Measurements from ENCODE around the gene TUBB3. TPM values are rescaled to one million over a fixed set of nuclear protein-coding genes. Genes with fewer than 3 reads are reported as not detected.
"Not testable (repeated sequence)": the region's sequence is repeated elsewhere in the genome, so short reads cannot be mapped to it uniquely, and the experiment has no call there.

The TUBB3 gene
- total RNA-seq, 1 experiment from 2014 or later = 159 TPM

- CTCF ChIA-PET; H3K9ac ChIP-seq (ENCODE audit: low read length); H3K9me2 ChIP-seq (replicated peaks; ENCODE audit: low read length); intact Hi-C loops (cut with micrococcal nuclease); BruUV-seq (replicated peaks); H3K36me3 ChIP-seq (ENCODE audit: low read depth, low read length); H3K4me3 ChIP-seq (ENCODE audit: low read length); H3K27me3 ChIP-seq (ENCODE audit: low read length); H4K20me1 ChIP-seq (ENCODE audit: low read length); DNase-seq; H3K4me2 ChIP-seq (ENCODE audit: low read length); H3K4me1 ChIP-seq (ENCODE audit: insufficient read depth, low read length); H3F3A ChIP-seq (ENCODE audit: low read length, unreplicated experiment); H3K27ac ChIP-seq (ENCODE audit: low read length); H3K9me3 ChIP-seq (ENCODE audit: low read length); ATAC-seq; POLR2A ChIA-PET (ENCODE audit: unreplicated experiment); H2AFZ ChIP-seq (ENCODE audit: low read length): not testable (repeated sequence)
- H3K79me2 ChIP-seq (ENCODE audit: low read length) = peaks cover 17% of the 10 kb centered on the region
Observed at GRCh38 chr16:89968074-89968473, 44.9 kb downstream of the TUBB3 start.

GRCh38 chr16:89969741-89970410 lies 46.7 kb downstream of the TUBB3 start:
- H3K4me2 ChIP-seq (ENCODE audit: low read length) = no peak overlapping the region
- H3K27me3 ChIP-seq (ENCODE audit: low read length) = no peaks in the 10 kb centered on the region
- H3F3A ChIP-seq (ENCODE audit: low read length, unreplicated experiment) = no peaks in the 10 kb centered on the region
- TF ChIP-seq, protein P1, sequence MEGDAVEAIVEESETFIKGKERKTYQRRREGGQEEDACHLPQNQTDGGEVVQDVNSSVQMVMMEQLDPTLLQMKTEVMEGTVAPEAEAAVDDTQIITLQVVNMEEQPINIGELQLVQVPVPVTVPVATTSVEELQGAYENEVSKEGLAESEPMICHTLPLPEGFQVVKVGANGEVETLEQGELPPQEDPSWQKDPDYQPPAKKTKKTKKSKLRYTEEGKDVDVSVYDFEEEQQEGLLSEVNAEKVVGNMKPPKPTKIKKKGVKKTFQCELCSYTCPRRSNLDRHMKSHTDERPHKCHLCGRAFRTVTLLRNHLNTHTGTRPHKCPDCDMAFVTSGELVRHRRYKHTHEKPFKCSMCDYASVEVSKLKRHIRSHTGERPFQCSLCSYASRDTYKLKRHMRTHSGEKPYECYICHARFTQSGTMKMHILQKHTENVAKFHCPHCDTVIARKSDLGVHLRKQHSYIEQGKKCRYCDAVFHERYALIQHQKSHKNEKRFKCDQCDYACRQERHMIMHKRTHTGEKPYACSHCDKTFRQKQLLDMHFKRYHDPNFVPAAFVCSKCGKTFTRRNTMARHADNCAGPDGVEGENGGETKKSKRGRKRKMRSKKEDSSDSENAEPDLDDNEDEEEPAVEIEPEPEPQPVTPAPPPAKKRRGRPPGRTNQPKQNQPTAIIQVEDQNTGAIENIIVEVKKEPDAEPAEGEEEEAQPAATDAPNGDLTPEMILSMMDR (conservative IDR thresholded peaks at IDR 0.05; ENCODE audit: low read depth, low read length) = no peak
- no peak for TF ChIP-seq EZH2 (IDR thresholded peaks at IDR 0.05; ENCODE audit: low read length, unreplicated experiment)
- no peak for TF ChIP-seq EZH2phosphoT487 (IDR thresholded peaks at IDR 0.05; ENCODE audit: borderline replicate concordance, low read length)
- no peak overlapping the region for H3K4me3 ChIP-seq (ENCODE audit: low read length)
- peaks cover 35% of the 10 kb centered on the region for H3K79me2 ChIP-seq (ENCODE audit: low read length)
- BruUV-seq (replicated peaks) = no TSS peak
- no peak overlapping the region for H3K9ac ChIP-seq (ENCODE audit: low read length)
- H3K9me3 ChIP-seq (ENCODE audit: low read length) = no peaks in the 10 kb centered on the region
- H3K27ac ChIP-seq (ENCODE audit: low read length) = no peak overlapping the region
- H3K36me3 ChIP-seq (ENCODE audit: low read depth, low read length) = no peaks in the 10 kb centered on the region
- ATAC-seq (no peak), DNase-seq (no peak)
- no peak overlapping the region for H2AFZ ChIP-seq (ENCODE audit: low read length)
- H3K4me1 ChIP-seq (ENCODE audit: insufficient read depth, low read length) = peaks cover 13% of the 10 kb centered on the region
- ChIA-PET CTCF (no interaction called here), POLR2A (ENCODE audit: unreplicated experiment) (no interaction called here)
- H4K20me1 ChIP-seq (ENCODE audit: low read length) = no peaks in the 10 kb centered on the region
- no peaks in the 10 kb centered on the region for H3K9me2 ChIP-seq (replicated peaks; ENCODE audit: low read length)
- intact Hi-C loops (cut with micrococcal nuclease) = no loop called here

- Histone ChIP-seq H2AFZ (ENCODE audit: low read length) (peak overlapping the region; percentile 97), H3K4me3 (ENCODE audit: low read length) (peak overlapping the region; percentile 98), H3K4me2 (ENCODE audit: low read length) (peak overlapping the region; percentile 96), H3K9ac (ENCODE audit: low read length) (peak overlapping the region; percentile 99), H4K20me1 (ENCODE audit: low read length) (no peaks in the 10 kb centered on the region), H3K9me2 (replicated peaks; ENCODE audit: low read length) (no peaks in the 10 kb centered on the region), H3K4me1 (ENCODE audit: insufficient read depth, low read length) (peaks cover 13% of the 10 kb centered on the region), H3K27me3 (ENCODE audit: low read length) (no peaks in the 10 kb centered on the region), H3F3A (ENCODE audit: low read length, unreplicated experiment) (no peaks in the 10 kb centered on the region), H3K9me3 (ENCODE audit: low read length) (no peaks in the 10 kb centered on the region), H3K79me2 (ENCODE audit: low read length) (peaks cover 51% of the 10 kb centered on the region), H3K36me3 (ENCODE audit: low read depth, low read length) (no peaks in the 10 kb centered on the region), H3K27ac (ENCODE audit: low read length) (peak overlapping the region; percentile 79; the same call in 1 of the 2 replicates)
- DNase-seq (no peak), ATAC-seq (no peak)
- intact Hi-C loops (cut with micrococcal nuclease) = no loop called here
- ChIA-PET CTCF (no interaction called here), POLR2A (ENCODE audit: unreplicated experiment) (no interaction called here)
- BruUV-seq (replicated peaks) = TSS peak; percentile 80
- TF ChIP-seq EZH2 (IDR thresholded peaks at IDR 0.05; ENCODE audit: low read length, unreplicated experiment) (no peak), EZH2phosphoT487 (IDR thresholded peaks at IDR 0.05; ENCODE audit: borderline replicate concordance, low read length) (no peak)
- TF ChIP-seq, protein P1 (conservative IDR thresholded peaks at IDR 0.05; ENCODE audit: low read depth, low read length) = no peak
Observed at GRCh38 chr16:89971495-89972243, 48.5 kb downstream of the TUBB3 start.
